ENCODE measurements around the gene FNTB.

The FNTB gene

DNA sequence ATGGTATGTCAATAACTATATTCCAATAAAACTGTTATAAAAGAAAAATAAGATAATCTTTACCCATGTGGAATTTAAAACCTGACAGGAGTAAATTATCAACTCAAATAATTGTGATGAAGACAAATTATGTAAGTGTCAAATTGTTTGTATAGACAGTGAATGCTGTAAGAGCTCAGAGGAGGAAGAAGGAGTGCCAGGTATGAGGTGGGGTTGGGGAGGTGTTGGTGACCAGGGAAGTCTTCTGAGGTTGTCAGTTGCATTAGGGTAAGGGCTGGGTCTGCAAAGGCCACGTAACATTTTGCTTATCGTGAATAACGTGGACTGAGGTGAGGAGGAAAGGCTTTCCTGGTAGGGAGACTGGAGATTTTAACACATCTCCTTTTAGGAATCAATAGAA, 118.1 kb downstream of the FNTB start:
- Histone ChIP-seq H2AK5ac (ENCODE audit: low read depth, low read length) (no peak overlapping the region), H3K14ac (ENCODE audit: low read length) (no peak overlapping the region), H4K8ac (ENCODE audit: low read depth, low read length) (no peak overlapping the region), H4K91ac (ENCODE audit: low read depth, low read length, poor library complexity) (no peak overlapping the region), H2BK15ac (ENCODE audit: low read length) (no peak overlapping the region), H3K36me3 (replicated peaks in 1 of 2; ENCODE audit: control insufficient read depth in 2 of 2, insufficient read depth in 2 of 2, low read length in 2 of 2) (peaks cover 0 to 2% of the 10 kb centered on the region in 2 donors), H3K4me3 (ENCODE audit: low read length in 2 of 2) (no peak overlapping the region), H3K9ac (ENCODE audit: low read depth, low read length, poor library complexity) (no peak overlapping the region), H3K4me1 (ENCODE audit: control insufficient read depth in 2 of 2, insufficient read depth in 1 of 2, low read depth in 1 of 2, low read length in 2 of 2) (peaks cover 3 to 5% of the 10 kb centered on the region in 2 donors), H2BK120ac (ENCODE audit: low read depth, low read length) (no peak overlapping the region), H3K79me1 (ENCODE audit: low read depth, low read length) (no peaks in the 10 kb centered on the region), H2AFZ (ENCODE audit: low read length) (no peak overlapping the region), H3K27me3 (ENCODE audit: control insufficient read depth in 3 of 3, insufficient read depth in 3 of 3, low read depth in 1 of 3, low read length in 3 of 3) (peaks cover 0 to 2% (median 0%) of the 10 kb centered on the region in 3 experiments), H2BK12ac (ENCODE audit: low read length) (no peak overlapping the region), H3K18ac (ENCODE audit: low read length) (no peak overlapping the region), H2BK5ac (ENCODE audit: low read length) (no peak overlapping the region), H3K27ac (replicated peaks; ENCODE audit: low read length) (no peak overlapping the region), H3K4me2 (ENCODE audit: insufficient read depth, low read length, poor library complexity, severe bottlenecking) (no peak overlapping the region), H3K23ac (ENCODE audit: low read depth, low read length, poor library complexity) (no peak overlapping the region), H3K4ac (ENCODE audit: low read length) (no peak overlapping the region), H3K9me3 (replicated peaks in 1 of 2; ENCODE audit: control insufficient read depth in 2 of 2, insufficient read depth in 1 of 2, low read depth in 1 of 2, low read length in 2 of 2) (no peaks in the 10 kb centered on the region)
- no peak for DNase-seq (ENCODE audit: low spot score)
- WGBS, 2 donors (ENCODE audit: extremely low coverage in 2 of 2, insufficient read length in 2 of 2, insufficient replicate concordance in 1 of 2): no CpG with 5 or more reads among the region's 3 CpGs

DNA sequence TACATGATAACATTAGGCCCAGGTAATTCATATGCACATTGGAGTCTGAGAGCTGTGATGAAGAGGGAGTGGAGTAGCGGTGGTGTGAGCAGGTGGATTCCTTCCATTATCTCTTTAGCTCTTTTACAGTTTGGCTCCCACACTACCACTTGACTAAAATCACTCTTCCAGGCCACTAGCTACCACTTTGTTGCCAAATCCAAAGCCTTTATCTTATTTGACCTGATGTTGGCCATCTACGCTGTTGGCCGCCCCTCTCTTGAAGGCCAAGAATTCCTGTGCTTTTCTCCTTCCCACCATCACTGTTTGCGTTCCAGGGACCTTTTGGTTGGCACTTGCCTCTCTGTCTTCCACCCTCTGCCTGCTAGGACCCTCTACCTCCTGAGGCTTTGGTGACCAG, 119.6 kb downstream of the FNTB start:
- H4K91ac ChIP-seq (ENCODE audit: low read depth, low read length, poor library complexity): peak overlapping the region; percentile 0
- H2BK5ac ChIP-seq (ENCODE audit: low read length): no peak overlapping the region
- no peak overlapping the region for H2BK120ac ChIP-seq (ENCODE audit: low read depth, low read length)
- no peak overlapping the region for H3K27ac ChIP-seq (replicated peaks; ENCODE audit: low read length)
- peaks cover 0 to 2% (median 0%) of the 10 kb centered on the region in 3 experiments for H3K27me3 ChIP-seq (ENCODE audit: control insufficient read depth in 3 of 3, insufficient read depth in 3 of 3, low read depth in 1 of 3, low read length in 3 of 3)
- H3K9ac ChIP-seq (ENCODE audit: low read depth, low read length, poor library complexity): no peak overlapping the region
- no peak overlapping the region for H3K4me3 ChIP-seq (ENCODE audit: low read length in 2 of 2)
- no peak overlapping the region for H3K4me2 ChIP-seq (ENCODE audit: insufficient read depth, low read length, poor library complexity, severe bottlenecking)
- H2AK5ac ChIP-seq (ENCODE audit: low read depth, low read length): no peak overlapping the region
- no peak overlapping the region for H3K23ac ChIP-seq (ENCODE audit: low read depth, low read length, poor library complexity)
- H2BK15ac ChIP-seq (ENCODE audit: low read length): no peak overlapping the region
- H3K4ac ChIP-seq (ENCODE audit: low read length): no peak overlapping the region
- no peak overlapping the region for H2AFZ ChIP-seq (ENCODE audit: low read length)
- H3K9me3 ChIP-seq (replicated peaks in 1 of 2; ENCODE audit: control insufficient read depth in 2 of 2, insufficient read depth in 1 of 2, low read depth in 1 of 2, low read length in 2 of 2): no peaks in the 10 kb centered on the region
- peaks cover 1% of the 10 kb centered on the region in 2 donors for H3K4me1 ChIP-seq (ENCODE audit: control insufficient read depth in 2 of 2, insufficient read depth in 1 of 2, low read depth in 1 of 2, low read length in 2 of 2)
- no peak overlapping the region for H3K14ac ChIP-seq (ENCODE audit: low read length)
- WGBS, 2 donors (ENCODE audit: extremely low coverage in 2 of 2, insufficient read length in 2 of 2, insufficient replicate concordance in 1 of 2): no CpG with 5 or more reads among the region's 4 CpGs
- H3K18ac ChIP-seq (ENCODE audit: low read length): no peak overlapping the region
- no peak overlapping the region for H4K8ac ChIP-seq (ENCODE audit: low read depth, low read length)
- H2BK12ac ChIP-seq (ENCODE audit: low read length): no peak overlapping the region
- no peaks in the 10 kb centered on the region for H3K79me1 ChIP-seq (ENCODE audit: low read depth, low read length)
- no peak for DNase-seq (ENCODE audit: low spot score)
- H3K36me3 ChIP-seq (replicated peaks in 1 of 2; ENCODE audit: control insufficient read depth in 2 of 2, insufficient read depth in 2 of 2, low read length in 2 of 2): no peaks in the 10 kb centered on the region

DNA sequence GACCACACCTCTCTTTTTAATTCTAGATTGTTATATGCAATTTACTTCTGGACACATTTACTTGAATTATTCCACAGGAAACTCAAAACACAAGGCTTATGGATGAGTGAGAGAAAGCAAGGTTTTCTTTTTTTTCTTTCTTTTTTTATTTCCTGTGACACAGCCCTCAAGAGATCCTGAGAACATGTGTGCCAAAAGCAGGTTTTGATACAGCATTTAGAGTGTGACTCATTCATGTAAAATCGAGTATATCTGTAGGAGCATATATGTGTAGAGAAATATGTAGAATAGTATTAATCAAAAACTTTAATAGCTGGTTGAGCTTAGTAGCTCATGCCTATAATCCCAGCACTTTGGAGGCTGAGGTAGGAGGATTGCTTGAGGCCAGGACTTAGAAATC, 120.0 kb downstream of the FNTB start:
- Histone ChIP-seq H3K9me3 (replicated peaks in 1 of 2; ENCODE audit: control insufficient read depth in 2 of 2, insufficient read depth in 1 of 2, low read depth in 1 of 2, low read length in 2 of 2) (no peaks in the 10 kb centered on the region), H2BK15ac (ENCODE audit: low read length) (no peak overlapping the region), H2AFZ (ENCODE audit: low read length) (no peak overlapping the region), H3K4me3 (ENCODE audit: low read length in 2 of 2) (no peak overlapping the region), H3K4ac (ENCODE audit: low read length) (no peak overlapping the region), H4K91ac (ENCODE audit: low read depth, low read length, poor library complexity) (no peak overlapping the region), H3K4me1 (ENCODE audit: control insufficient read depth in 2 of 2, insufficient read depth in 1 of 2, low read depth in 1 of 2, low read length in 2 of 2) (peaks cover under 1 to 1% of the 10 kb centered on the region in 2 donors), H3K14ac (ENCODE audit: low read length) (no peak overlapping the region), H2AK5ac (ENCODE audit: low read depth, low read length) (no peak overlapping the region), H3K36me3 (replicated peaks in 1 of 2; ENCODE audit: control insufficient read depth in 2 of 2, insufficient read depth in 2 of 2, low read length in 2 of 2) (no peaks in the 10 kb centered on the region), H4K8ac (ENCODE audit: low read depth, low read length) (no peak overlapping the region), H3K27ac (replicated peaks; ENCODE audit: low read length) (no peak overlapping the region), H3K79me1 (ENCODE audit: low read depth, low read length) (no peaks in the 10 kb centered on the region), H2BK120ac (ENCODE audit: low read depth, low read length) (no peak overlapping the region), H3K4me2 (ENCODE audit: insufficient read depth, low read length, poor library complexity, severe bottlenecking) (no peak overlapping the region), H3K9ac (ENCODE audit: low read depth, low read length, poor library complexity) (no peak overlapping the region), H2BK5ac (ENCODE audit: low read length) (no peak overlapping the region), H3K18ac (ENCODE audit: low read length) (no peak overlapping the region), H2BK12ac (ENCODE audit: low read length) (no peak overlapping the region), H3K27me3 (ENCODE audit: control insufficient read depth in 3 of 3, insufficient read depth in 3 of 3, low read depth in 1 of 3, low read length in 3 of 3) (peaks cover 0 to 2% (median 0%) of the 10 kb centered on the region in 3 experiments), H3K23ac (ENCODE audit: low read depth, low read length, poor library complexity) (no peak overlapping the region)
- DNase-seq (ENCODE audit: low spot score): no peak
- WGBS, 2 donors (ENCODE audit: extremely low coverage in 2 of 2, insufficient read length in 2 of 2, insufficient replicate concordance in 1 of 2): no CpG with 5 or more reads among the region's 1 CpG

GRCh38 chr14:65107200-65107599, 120.5 kb downstream of the FNTB start:
- no peak overlapping the region for H3K27ac ChIP-seq (replicated peaks; ENCODE audit: low read length)

More at GRCh38 chr14:65107200-65107599, 120.5 kb downstream of the FNTB start:
- Histone ChIP-seq H3K4me2 (ENCODE audit: insufficient read depth, low read length, poor library complexity, severe bottlenecking) (no peak overlapping the region), H3K18ac (ENCODE audit: low read length) (no peak overlapping the region), H3K27me3 (ENCODE audit: control insufficient read depth in 3 of 3, insufficient read depth in 3 of 3, low read depth in 1 of 3, low read length in 3 of 3) (peaks cover 0 to 2% (median 0%) of the 10 kb centered on the region in 3 experiments), H3K23ac (ENCODE audit: low read depth, low read length, poor library complexity) (no peak overlapping the region), H3K79me1 (ENCODE audit: low read depth, low read length) (no peaks in the 10 kb centered on the region), H4K8ac (ENCODE audit: low read depth, low read length) (no peak overlapping the region), H3K9ac (ENCODE audit: low read depth, low read length, poor library complexity) (no peak overlapping the region), H3K4me3 (ENCODE audit: low read length in 2 of 2) (no peak overlapping the region), H2BK12ac (ENCODE audit: low read length) (no peak overlapping the region), H3K36me3 (replicated peaks in 1 of 2; ENCODE audit: control insufficient read depth in 2 of 2, insufficient read depth in 2 of 2, low read length in 2 of 2) (no peaks in the 10 kb centered on the region), H2BK120ac (ENCODE audit: low read depth, low read length) (no peak overlapping the region), H2AK5ac (ENCODE audit: low read depth, low read length) (no peak overlapping the region), H4K91ac (ENCODE audit: low read depth, low read length, poor library complexity) (no peak overlapping the region), H3K9me3 (replicated peaks in 1 of 2; ENCODE audit: control insufficient read depth in 2 of 2, insufficient read depth in 1 of 2, low read depth in 1 of 2, low read length in 2 of 2) (no peaks in the 10 kb centered on the region), H3K4ac (ENCODE audit: low read length) (no peak overlapping the region), H2BK5ac (ENCODE audit: low read length) (no peak overlapping the region), H3K14ac (ENCODE audit: low read length) (no peak overlapping the region), H3K4me1 (ENCODE audit: control insufficient read depth in 2 of 2, insufficient read depth in 1 of 2, low read depth in 1 of 2, low read length in 2 of 2) (peaks cover 0 to 1% of the 10 kb centered on the region in 2 donors), H2BK15ac (ENCODE audit: low read length) (no peak overlapping the region), H2AFZ (ENCODE audit: low read length) (no peak overlapping the region)
- no peak for DNase-seq (ENCODE audit: low spot score)
- WGBS, 2 donors (ENCODE audit: extremely low coverage in 2 of 2, insufficient read length in 2 of 2, insufficient replicate concordance in 1 of 2): no CpG with 5 or more reads among the region's 1 CpG
